ENCODE measurements around the gene ZNF664. TPM values are rescaled to one million over a fixed set of nuclear protein-coding genes. Genes with fewer than 3 reads are reported as not detected.
A peak's percentile ranks its signal among the peaks of the same experiment; 100 is the strongest.

Gene ZNF664
- total and polyA plus RNA-seq, 2 of the 13 experiments (the other 11 are each of a cell fraction or from before 2014, with no cell fraction given) = 43.9 to 56.5 TPM

DNA sequence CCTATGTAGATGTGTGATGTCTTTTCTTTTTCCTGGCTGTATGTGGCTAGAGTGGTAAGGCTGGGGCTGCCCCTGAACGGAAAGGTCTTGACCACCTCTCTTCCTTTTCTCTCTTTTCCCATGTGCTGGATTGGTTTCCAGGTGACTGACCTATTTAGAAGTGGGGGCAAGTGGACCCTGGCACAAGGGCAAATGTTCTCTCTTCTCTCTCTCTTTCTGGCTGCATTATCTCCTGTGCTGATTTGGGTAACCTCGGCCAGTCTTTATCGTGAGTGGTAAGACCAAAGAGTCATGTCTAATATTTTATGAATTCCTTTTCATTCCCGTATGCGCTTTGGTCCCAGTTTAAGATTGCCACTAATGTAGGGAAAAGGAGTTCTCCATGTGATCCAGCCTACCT lies 16.2 kb downstream of the ZNF664 start:
- H3K4me2 ChIP-seq (ENCODE audit: low read depth, low read length) = 0 out of 2 replicates have a peak overlapping the region, but pooled peaks have one; percentile 19
- peaks cover 12% of the 10 kb centered on the region for H4K20me1 ChIP-seq (ENCODE audit: insufficient read depth, low read length)
- peaks cover 31% of the 10 kb centered on the region for H3K79me2 ChIP-seq (ENCODE audit: insufficient read depth, low read length)
- FAIRE-seq = no peak
- no peak overlapping the region for H3K4me3 ChIP-seq (replicated peaks in 1 of 3; ENCODE audit: insufficient read depth in 1 of 3, low read depth in 2 of 3, low read length in 3 of 3)
- H3K36me3 ChIP-seq (replicated peaks in 1 of 2; ENCODE audit: control insufficient read depth in 1 of 2, insufficient read depth in 2 of 2, low read length in 2 of 2) = peaks cover 2 to 65% of the 10 kb centered on the region in 2 experiments
- 91% methylated on average over 5 of the region's 5 CpGs for WGBS (ENCODE audit: low lambda C conversion rate)
- ChIA-PET POLR2A (no interaction called here), CTCF (ENCODE audit: low intra/inter-chr PET ratio, low total read pairs) (no interaction called here)
- intact Hi-C loops (cut with micrococcal nuclease; ENCODE audit: unreplicated experiment) = loop anchor here (10.0 kb wide), 1 partner anchor 274 kb away; the partner anchor contains the start of gene ATP6V0A2
- no peaks in the 10 kb centered on the region for H3K27me3 ChIP-seq (ENCODE audit: control insufficient read depth in 1 of 2, insufficient read depth in 2 of 2, low read length in 2 of 2)
- peak overlapping the region; percentile 6 for H3K27ac ChIP-seq (ENCODE audit: extremely low read length, insufficient read depth, low read length)
- DNase-seq (ENCODE audit: low spot score) = no peak
- H3K4me1 ChIP-seq (ENCODE audit: insufficient read depth, low read length) = peaks cover 50% of the 10 kb centered on the region
- BruUV-seq (replicated peaks) = no TSS peak
- in situ Hi-C loops (cut with HindIII; ENCODE audit: extremely low pct_ligation_motif_present, low pct_unique_long_range_greater_than_20kb) = no loop called here
- no peak overlapping the region for H2AFZ ChIP-seq (ENCODE audit: low read length)
- no peak overlapping the region; the same call in 1 of the 2 replicates for H3K9ac ChIP-seq (ENCODE audit: insufficient read depth, low read depth, low read length)
- H3K9me3 ChIP-seq (ENCODE audit: low read length) = no peaks in the 10 kb centered on the region
- ATAC-seq = no peak
- TF ChIP-seq ZNF652 (CRISPR knock-in tag; IDR thresholded peaks at IDR 0.05; ENCODE audit: borderline replicate concordance, low read depth) = no peak
- TF ChIP-seq, protein P1, sequence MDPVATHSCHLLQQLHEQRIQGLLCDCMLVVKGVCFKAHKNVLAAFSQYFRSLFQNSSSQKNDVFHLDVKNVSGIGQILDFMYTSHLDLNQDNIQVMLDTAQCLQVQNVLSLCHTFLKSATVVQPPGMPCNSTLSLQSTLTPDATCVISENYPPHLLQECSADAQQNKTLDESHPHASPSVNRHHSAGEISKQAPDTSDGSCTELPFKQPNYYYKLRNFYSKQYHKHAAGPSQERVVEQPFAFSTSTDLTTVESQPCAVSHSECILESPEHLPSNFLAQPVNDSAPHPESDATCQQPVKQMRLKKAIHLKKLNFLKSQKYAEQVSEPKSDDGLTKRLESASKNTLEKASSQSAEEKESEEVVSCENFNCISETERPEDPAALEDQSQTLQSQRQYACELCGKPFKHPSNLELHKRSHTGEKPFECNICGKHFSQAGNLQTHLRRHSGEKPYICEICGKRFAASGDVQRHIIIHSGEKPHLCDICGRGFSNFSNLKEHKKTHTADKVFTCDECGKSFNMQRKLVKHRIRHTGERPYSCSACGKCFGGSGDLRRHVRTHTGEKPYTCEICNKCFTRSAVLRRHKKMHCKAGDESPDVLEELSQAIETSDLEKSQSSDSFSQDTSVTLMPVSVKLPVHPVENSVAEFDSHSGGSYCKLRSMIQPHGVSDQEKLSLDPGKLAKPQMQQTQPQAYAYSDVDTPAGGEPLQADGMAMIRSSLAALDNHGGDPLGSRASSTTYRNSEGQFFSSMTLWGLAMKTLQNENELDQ (CRISPR knock-in tag; IDR thresholded peaks at IDR 0.05; ENCODE audit: borderline replicate concordance) = no peak
- no peak for TF ChIP-seq RBM39 (IDR thresholded peaks at IDR 0.05; ENCODE audit: low read depth, low read length, poor library complexity, severe bottlenecking)
- TF ChIP-seq SOX5 (CRISPR knock-in tag; IDR thresholded peaks at IDR 0.05; ENCODE audit: borderline replicate concordance) = no peak
- no peak for TF ChIP-seq SMAD1 (CRISPR knock-in tag; IDR thresholded peaks at IDR 0.05; ENCODE audit: borderline replicate concordance, low read depth)
- TF ChIP-seq, protein P2, sequence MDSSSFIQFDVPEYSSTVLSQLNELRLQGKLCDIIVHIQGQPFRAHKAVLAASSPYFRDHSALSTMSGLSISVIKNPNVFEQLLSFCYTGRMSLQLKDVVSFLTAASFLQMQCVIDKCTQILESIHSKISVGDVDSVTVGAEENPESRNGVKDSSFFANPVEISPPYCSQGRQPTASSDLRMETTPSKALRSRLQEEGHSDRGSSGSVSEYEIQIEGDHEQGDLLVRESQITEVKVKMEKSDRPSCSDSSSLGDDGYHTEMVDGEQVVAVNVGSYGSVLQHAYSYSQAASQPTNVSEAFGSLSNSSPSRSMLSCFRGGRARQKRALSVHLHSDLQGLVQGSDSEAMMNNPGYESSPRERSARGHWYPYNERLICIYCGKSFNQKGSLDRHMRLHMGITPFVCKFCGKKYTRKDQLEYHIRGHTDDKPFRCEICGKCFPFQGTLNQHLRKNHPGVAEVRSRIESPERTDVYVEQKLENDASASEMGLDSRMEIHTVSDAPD (CRISPR knock-in tag; IDR thresholded peaks at IDR 0.05) = no peak
- TF ChIP-seq SAP130 (CRISPR knock-in tag; IDR thresholded peaks at IDR 0.05; ENCODE audit: low read depth) = no peak
- no peak for TF ChIP-seq ETV6 (CRISPR knock-in tag; conservative IDR thresholded peaks at IDR 0.05)
